NCI-H1436 (cell line): ENCODE measurements around the gene CTCFL.
A peak's percentile ranks its signal among the peaks of the same experiment; 100 is the strongest.
"Not testable (repeated sequence)": the region's sequence is repeated elsewhere in the genome, so short reads cannot be mapped to it uniquely, and the experiment has no call there.

ENCODE experiments used
- DNase-seq: peaks from one replicate; lab custom pipeline; 2025; lab: John Stamatoyannopoulos, UW

Gene CTCFL

GRCh38 chr20:57536120-57536708 lies 11.3 kb upstream of the CTCFL start:
- DNase-seq = no peak

DNA sequence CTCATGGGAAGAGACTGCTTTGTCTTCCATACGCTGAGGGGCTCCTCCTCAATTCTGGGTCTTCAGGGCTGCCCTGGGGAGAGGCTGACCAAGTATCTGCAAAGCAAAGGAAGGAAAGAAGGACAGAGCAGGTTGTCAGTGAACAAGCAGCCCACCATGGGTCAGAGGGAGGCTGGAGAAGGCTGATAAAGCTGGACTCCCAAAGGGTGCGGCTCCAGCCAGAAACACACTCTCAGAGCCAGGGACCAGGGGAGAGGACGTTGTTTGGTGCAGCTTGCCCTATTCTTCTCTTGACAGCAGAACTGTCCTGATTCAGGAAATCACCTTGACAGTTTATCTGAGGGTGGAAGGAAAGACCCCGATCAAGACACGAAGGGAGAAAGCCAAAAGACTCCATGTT lies 10.4 kb upstream of the CTCFL start:
- no peak for DNase-seq

DNA sequence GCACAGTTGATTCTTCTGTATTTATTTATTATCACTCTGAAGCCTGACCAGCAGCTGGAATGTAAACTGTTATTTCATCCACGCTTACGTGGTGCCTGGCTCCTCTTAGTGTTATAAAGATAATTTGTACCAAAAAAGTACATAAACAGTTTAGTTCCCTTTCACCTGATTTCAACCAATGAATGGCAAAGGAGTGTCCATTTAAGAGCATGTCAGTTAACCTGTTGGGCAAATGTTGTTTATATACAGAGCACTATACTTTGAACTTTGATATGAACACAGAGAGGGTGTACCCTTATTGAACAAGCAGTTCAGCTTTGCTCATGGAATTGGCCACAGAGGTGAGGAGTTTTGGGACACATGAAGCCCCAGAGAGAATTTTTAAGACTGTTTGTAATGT lies 7.2 kb upstream of the CTCFL start:
- no peak for DNase-seq

- no peak for DNase-seq
Measured at GRCh38 chr20:57530327-57530981, 5.5 kb upstream of the CTCFL start.

GRCh38 chr20:57529810-57530209 lies 4.9 kb upstream of the CTCFL start:
- DNase-seq = no peak

DNA sequence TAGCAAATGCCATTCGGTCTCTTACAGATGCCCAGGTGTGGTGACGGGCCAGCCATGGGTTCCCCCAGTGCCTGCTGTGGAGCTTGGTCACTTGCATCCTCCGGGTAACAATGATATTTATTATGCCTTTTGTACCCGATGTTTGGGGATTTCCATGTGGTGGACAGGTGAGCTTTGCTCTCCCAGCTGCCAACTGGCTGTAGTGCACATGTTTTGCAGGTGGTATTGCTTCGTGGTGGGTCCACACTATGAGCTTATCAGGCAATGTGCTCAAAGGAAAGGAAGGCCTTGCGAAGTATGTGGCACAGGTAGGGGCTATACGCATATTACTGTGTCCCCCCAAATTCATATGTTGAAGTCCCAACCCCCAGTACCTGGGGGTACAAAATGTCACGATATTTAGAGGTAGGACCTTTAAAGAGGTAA lies 4.2 kb upstream of the CTCFL start:
- DNase-seq = no peak

DNA sequence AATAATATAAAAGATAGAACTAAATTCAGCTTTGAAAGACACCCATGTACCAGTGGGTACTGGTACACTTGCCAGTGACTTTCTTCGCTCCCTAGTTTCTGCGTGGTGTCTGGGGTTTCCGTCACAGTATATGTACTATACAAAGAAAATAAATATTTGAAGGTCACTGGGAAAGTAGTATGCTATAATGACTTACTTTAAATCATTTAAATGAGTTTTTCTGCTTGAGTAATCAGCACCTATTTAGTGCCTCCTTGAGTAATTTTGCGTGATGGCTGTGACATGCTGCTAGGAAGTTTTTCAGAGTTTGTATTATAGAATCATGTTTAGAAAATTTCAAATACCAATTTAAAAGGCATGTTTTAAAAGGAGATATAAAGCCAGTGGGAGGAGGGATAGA lies 3.2 kb upstream of the CTCFL start:
- DNase-seq = no peak

- no peak for DNase-seq
Measured at GRCh38 chr20:57527728-57528127, 2.8 kb upstream of the CTCFL start.

- DNase-seq = no peak
Measured at GRCh38 chr20:57526885-57527460, 2.0 kb upstream of the CTCFL start.

GRCh38 chr20:57526087-57526884 lies 1.3 kb upstream of the CTCFL start:
- peak; percentile 20 for DNase-seq

DNA sequence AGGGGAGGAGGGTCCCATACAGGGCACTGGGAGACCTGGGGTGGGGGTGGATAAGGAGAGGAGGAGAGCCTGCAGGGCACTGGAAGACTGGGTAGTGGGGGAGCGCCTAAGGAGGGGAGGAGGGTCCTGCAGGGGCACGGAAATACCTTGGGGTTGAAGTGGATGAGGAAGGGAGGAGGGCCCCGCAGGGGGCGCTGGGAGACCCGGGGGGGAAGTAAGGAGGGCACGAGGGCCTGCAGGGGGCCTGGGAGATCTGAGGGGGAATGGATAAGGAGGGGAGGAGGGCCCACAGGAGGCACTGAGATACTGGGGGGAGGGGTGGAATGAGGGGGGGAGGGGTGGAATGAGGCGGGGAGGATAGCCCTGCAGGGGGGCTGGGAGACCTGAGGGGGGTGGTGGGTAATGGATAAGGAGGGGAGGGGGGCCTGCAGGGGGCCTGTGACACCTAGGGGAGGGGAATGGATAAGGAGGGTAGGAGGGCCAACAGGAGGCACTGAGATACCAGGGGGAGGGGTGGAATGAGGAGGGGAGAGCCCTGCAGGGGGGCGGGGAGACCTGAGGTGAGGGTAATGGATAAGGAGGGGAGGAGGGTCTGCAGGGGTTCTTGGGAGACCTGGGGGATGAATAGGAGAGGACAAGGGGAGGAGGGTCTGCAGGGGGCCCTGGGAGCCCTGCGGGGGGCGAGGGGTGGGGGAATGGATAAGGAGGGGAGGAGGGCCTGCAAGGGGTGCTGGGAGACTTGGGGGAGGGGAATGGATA lies 567 bp upstream of the CTCFL start:
- no peak for DNase-seq

DNA sequence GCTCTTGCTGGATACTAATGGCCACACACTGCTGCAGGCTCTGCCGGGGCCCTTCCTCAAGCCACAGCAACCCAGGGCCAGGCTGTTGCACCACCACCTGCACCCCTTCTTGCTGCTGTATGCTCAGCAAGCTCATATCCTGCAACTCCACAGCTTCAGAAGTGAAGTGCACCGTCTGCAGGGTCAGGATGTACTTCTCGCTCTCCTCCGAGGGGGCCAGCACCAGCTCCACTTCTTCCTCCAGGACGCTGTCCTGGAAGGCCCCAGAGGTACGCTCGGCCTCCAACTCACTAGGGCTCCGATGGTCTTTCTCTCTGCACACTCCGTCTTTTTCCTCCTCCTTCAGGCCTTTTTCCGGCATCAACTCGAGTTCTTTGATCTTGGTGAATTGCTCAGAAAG lies 1.2 kb downstream of the CTCFL start:
- DNase-seq = no peak

DNA sequence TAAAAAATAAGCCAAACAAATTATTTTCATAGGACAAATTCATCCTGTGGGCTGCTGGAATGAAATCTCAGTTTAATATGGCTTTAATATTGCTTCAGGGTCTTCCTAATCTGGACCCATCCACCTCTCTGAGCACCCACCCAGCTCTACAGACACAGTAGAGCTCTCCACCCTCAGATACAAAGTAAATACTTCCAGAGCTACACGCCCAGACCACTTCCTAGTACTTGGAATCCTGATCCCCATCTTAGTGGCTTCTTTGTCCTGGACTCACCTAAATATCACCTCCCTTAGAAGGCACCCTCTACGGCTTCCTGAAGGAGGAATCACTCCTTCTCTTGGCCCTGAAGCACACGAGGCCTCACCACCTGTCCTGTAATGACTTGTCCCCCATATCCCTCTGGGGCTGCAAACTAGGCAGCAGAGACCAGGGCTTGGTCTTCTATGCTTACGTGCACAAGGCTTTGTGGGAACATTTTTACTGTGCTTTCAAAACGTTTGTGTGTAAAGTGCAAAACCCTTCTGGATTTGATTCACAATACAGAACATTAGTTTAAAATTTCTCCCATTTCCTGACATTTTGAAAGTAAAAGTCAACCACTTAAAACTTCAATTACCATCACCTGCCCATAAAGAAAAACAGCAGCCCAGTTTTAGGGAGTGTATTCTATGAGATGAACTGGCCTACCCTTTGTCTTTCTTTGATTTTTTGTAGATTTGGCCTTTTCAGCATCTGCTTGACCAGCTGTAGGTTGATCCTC lies 2.4 kb downstream of the CTCFL start:
- no peak for DNase-seq

DNA sequence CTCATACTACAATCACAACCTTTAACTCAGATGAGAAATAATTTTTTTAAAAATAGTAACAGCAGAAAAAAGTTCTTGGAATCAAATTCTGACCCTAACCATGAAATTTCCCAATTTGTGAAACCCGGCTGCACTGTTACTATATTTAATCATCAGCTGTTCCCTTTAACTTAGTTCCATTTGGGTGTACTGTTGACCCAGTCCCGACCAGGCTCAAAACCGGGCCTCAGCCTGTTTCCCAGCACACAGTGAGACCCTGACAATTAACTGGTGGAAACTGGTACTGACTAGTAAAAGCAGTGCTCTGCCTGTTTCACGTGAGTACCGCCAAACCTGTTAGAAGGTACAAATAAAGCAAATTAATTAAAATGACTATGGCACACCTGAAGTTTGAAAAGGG lies 7.0 kb downstream of the CTCFL start:
- DNase-seq = no peak

DNA sequence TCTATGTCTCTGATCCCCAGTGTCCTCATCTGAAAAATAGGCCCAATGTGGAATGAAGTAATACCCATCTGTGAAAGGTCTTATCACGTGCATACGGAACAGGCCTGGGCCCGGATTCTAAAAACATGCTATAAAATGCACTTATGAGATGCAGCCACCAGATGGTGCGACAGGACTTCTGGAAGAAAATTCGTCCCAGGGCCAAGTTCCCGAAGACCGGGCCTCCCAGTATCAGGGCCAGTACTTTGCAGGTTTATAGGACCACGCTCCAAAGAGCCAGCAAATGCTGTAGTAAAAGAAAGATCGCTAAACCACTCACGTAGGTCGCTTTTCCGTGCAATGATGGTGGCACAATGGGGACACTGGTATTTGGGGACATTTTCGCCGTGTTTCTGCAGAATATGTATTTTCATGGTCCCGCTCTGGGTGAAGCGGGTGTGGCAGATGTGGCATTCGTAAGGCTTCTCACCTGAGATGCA lies 10.6 kb downstream of the CTCFL start:
- DNase-seq = peak; percentile 40

- DNase-seq = no peak
Measured at GRCh38 chr20:57513199-57513598, 11.7 kb downstream of the CTCFL start.

GRCh38 chr20:57512432-57512831 lies 12.5 kb downstream of the CTCFL start:
- no peak for DNase-seq

DNA sequence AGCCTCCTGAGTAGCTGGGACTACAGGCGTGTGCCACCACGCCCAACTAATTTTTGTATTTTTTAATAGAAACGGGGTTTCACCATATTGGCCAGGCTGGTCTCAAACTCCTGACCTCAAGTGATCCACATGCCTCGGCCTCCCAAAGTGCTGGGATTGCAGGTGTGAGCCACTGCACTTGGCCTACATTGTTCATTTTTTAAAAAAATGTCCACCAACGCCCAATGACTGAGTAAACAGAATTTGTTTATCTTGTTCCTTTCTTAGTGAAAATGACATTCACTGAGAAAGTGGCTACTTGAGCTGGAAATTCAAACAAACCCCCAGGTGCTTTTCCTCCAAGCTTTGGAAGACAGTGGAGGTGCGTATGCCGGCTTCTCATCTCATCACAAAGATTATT lies 13.2 kb downstream of the CTCFL start:
- DNase-seq = not testable (repeated sequence)

- DNase-seq = no peak
Measured at GRCh38 chr20:57509665-57510237, 15.2 kb downstream of the CTCFL start.

- no peak for DNase-seq
Measured at GRCh38 chr20:57508831-57509230, 16.1 kb downstream of the CTCFL start.

- no peak for DNase-seq
Measured at GRCh38 chr20:57508381-57508780, 16.6 kb downstream of the CTCFL start.
